Activated CD8-positive, alpha-beta T cell treated with anti-CD3 and anti-CD28 coated beads for 36 hours (primary cell): Measurements from ENCODE around the gene MAT1A. TPM values are rescaled to one million over a fixed set of nuclear protein-coding genes. Genes with fewer than 3 reads are reported as not detected.

Experiments
- ATAC-seq: fragments of 200-7000 bp; cut with Tn5 transposase; one replicate; pipeline ENCODE4 v1.10.0; 2021; ENCODE audit warnings: mild to moderate bottlenecking, moderate library complexity
- CTCF ChIA-PET: fragments of 350-600 bp; sonication (Branson Sonifier 250); formaldehyde crosslinking; loops from one replicate; lab custom pipeline; 2021; ENCODE audit warnings: antibody characterized with exemption; lab: Charles Lee
- POLR2A ChIA-PET: fragments of 350-600 bp; sonication (Branson Sonifier 250); formaldehyde crosslinking; loops from one replicate; lab custom pipeline; 2021; ENCODE audit warnings: antibody characterized with exemption; lab: Charles Lee
- DNase-seq: peaks from one replicate; pipeline ENCODE4 v3.0.0-alpha.2; 2020
- H3K27ac Mint-ChIP-seq: one replicate; pipeline ENCODE4 v1.8.0; 2021; ENCODE audit warnings: mild to moderate bottlenecking, mixed read lengths
- H3K27me3 Mint-ChIP-seq: one replicate; pipeline ENCODE4 v1.8.0; 2021; ENCODE audit warnings: mixed read lengths
- H3K36me3 Mint-ChIP-seq: one replicate; pipeline ENCODE4 v1.8.0; 2021; ENCODE audit warnings: low read depth, mixed read lengths
- H3K4me1 Mint-ChIP-seq: one replicate; pipeline ENCODE4 v1.8.0; 2021; ENCODE audit warnings: low read depth, mixed read lengths
- H3K4me3 Mint-ChIP-seq: one replicate; pipeline ENCODE4 v1.8.0; 2021; ENCODE audit warnings: mild to moderate bottlenecking, moderate library complexity, mixed read lengths
- H3K9me3 Mint-ChIP-seq: one replicate; pipeline ENCODE4 v1.8.0; 2021; ENCODE audit warnings: mixed read lengths
- CTCF ChIP-seq: fragments of 200-600 bp; IDR thresholded peaks from one replicate; pipeline ENCODE4 v1.8.0; 2022; ENCODE audit warnings: antibody characterized with exemption, mild to moderate bottlenecking
- intact Hi-C: fragments of 100-400 bp; cut with micrococcal nuclease; formaldehyde crosslinking; loops from one replicate; pipeline ENCODE4 v1.10.0; 2022
- total RNA-seq, 2 experiments: library from RNA; stranded (reverse); gene quantifications; one replicate each; pipeline ENCODE4 v1.2.3, GENCODE V29; 2021

MAT1A gene
- total RNA-seq, 2 experiments from 2014 or later: not detected

DNA sequence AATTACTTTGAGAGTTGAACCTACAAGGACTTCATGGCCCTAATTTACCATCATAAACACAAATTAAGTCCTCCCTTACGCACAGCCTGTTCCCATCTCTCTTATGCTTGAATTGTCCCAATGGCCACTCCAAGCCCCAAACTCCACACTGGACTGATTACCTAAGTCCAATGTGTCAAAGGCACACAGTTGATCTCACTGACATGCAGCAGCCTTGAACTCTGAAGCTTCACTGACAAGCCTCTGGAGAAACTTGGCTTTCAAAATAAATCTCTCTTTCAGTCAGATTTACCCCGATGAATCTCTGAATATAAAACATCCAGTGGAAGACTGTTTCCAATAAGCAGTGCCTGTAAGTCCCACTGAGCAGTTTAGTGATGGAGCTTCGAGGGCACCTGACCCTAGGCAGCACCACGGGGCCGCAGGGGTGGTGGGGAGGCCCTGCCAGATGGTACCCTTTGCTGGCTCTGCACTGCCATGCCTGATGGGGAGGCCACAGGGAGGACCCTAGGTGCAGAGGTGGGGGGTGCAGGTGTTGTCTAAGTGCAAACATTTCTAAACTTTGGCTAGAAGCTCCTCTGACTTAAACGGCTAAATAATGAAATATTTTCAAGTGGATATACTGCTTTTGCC, 3.3 kb upstream of the MAT1A start:
- intact Hi-C loops: no loop called here
- ChIA-PET CTCF (interaction anchor here (2.0 kb wide), 1 partner anchor 32 kb away, joined by 8 read pairs; no protein-coding TSS in a partner anchor), POLR2A (no interaction called here)
- no peak for TF ChIP-seq CTCF
- no peak overlapping the region for H3K27ac Mint-ChIP-seq
- no peaks in the 10 kb centered on the region for H3K4me1 Mint-ChIP-seq
- ATAC-seq: no peak
- peaks cover 6% of the 10 kb centered on the region for H3K9me3 Mint-ChIP-seq
- DNase-seq: no peak
- H3K4me3 Mint-ChIP-seq: no peak overlapping the region
- H3K27me3 Mint-ChIP-seq: peaks cover 6% of the 10 kb centered on the region
- H3K36me3 Mint-ChIP-seq: no peaks in the 10 kb centered on the region

DNA sequence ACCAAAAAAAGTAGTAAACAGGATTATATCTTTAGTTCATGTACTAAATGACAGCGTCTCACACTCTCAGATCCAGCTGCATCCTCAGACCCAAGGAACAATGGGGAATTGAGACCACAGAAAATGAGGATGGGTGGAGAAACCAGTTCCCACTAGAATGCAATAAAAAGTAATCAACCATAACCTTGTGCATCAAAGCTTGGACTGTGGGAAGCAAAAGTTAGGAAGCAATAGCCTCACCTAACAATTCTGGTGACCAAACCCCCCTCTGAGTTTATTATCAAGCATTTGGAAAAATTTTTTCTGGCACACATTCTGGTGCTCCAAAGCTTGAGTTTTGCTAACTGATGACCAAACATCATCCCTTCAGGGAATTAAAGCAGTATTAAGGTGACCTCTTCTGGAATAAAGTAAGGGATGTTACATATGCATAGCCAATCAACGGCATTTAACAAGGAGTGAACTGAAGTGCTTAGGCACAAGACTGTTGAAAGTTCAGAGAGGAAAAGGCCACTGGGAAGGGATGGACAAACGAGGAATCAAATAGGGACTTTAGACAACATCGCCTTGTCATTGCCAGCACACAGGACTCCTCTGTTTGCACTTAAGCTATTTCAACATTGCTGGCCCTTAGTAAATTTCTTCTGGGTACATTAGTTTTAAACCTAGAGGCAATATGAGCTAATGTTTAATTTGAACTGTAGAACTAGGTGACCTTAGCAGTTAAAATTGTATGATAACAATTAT, 1.2 kb upstream of the MAT1A start:
- H3K4me3 Mint-ChIP-seq: no peak overlapping the region
- H3K27ac Mint-ChIP-seq: no peak overlapping the region
- H3K36me3 Mint-ChIP-seq: no peaks in the 10 kb centered on the region
- intact Hi-C loops: no loop called here
- no peaks in the 10 kb centered on the region for H3K9me3 Mint-ChIP-seq
- ChIA-PET CTCF (interaction anchor here (1.2 to 2.0 kb wide), 2 partner anchors 10 to 30 kb away, joined by 3 to 8 read pairs; no protein-coding TSS in a partner anchor), POLR2A (no interaction called here)
- no peak for TF ChIP-seq CTCF
- peaks cover 8% of the 10 kb centered on the region for H3K27me3 Mint-ChIP-seq
- no peak for ATAC-seq
- H3K4me1 Mint-ChIP-seq: no peaks in the 10 kb centered on the region
- no peak for DNase-seq

DNA sequence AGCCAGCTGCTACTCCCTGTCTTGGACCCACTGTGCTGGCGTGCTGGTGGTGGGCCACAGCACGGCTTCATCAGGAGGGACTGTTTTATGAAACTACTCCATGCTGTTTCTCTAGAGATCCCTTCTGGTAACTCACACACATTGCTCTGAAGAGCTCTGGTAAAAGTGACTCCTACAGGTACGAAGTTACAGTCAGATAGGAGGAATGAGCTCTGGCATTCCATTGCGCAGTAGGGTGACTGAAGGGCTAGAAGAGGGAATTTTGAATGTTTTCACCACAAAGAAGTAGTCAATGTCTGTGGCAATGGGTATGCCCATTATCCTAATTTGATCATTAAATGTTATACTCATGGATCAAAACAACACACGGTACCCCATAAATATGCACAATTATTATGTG, 609 bp downstream of the MAT1A start:
- TF ChIP-seq CTCF: no peak
- H3K4me3 Mint-ChIP-seq: no peak overlapping the region
- intact Hi-C loops: no loop called here
- ChIA-PET CTCF (interaction anchor here (1.1 kb wide), 1 partner anchor 16 kb away, joined by 3 read pairs; no protein-coding TSS in a partner anchor), POLR2A (no interaction called here)
- H3K27me3 Mint-ChIP-seq: peaks cover 8% of the 10 kb centered on the region
- DNase-seq (no peak), ATAC-seq (no peak)
- H3K9me3 Mint-ChIP-seq: no peaks in the 10 kb centered on the region
- no peaks in the 10 kb centered on the region for H3K4me1 Mint-ChIP-seq
- no peak overlapping the region for H3K27ac Mint-ChIP-seq
- no peaks in the 10 kb centered on the region for H3K36me3 Mint-ChIP-seq

DNA sequence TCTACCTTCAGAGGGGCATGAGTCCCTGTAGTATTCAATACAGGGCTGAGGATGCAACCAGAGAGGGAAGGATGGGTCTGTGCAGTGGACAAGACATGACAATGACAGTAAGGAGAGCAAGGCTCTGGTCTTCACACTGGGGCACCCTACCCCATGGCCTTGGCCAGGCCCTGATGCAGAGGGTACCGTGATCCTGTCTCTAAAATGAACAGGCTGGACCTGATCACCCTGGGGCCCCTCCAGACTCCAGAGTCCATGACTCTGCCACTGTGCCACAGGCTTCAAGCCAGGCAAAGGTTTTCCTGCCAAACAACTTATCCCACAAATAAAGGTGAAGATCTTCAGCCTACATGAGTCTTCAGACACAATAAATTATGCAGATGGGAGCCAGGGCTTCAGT, 4.9 kb downstream of the MAT1A start:
- no peak for DNase-seq

More for the DNA sequence above, 4.9 kb downstream of the MAT1A start:
- H3K27ac Mint-ChIP-seq: no peak overlapping the region
- no peaks in the 10 kb centered on the region for H3K4me1 Mint-ChIP-seq
- intact Hi-C loops: no loop called here
- ChIA-PET CTCF (no interaction called here), POLR2A (no interaction called here)
- H3K9me3 Mint-ChIP-seq: no peaks in the 10 kb centered on the region
- H3K36me3 Mint-ChIP-seq: no peaks in the 10 kb centered on the region
- no peak overlapping the region for H3K4me3 Mint-ChIP-seq
- H3K27me3 Mint-ChIP-seq: peaks cover 5% of the 10 kb centered on the region
- no peak for ATAC-seq
- no peak for TF ChIP-seq CTCF
